PC-3 (cell line): ENCODE results near the gene GRWD1.

ENCODE experiments used
- EZH2 ChIP-seq: fragments of 300-600 bp; sonication (generic); IDR thresholded peaks from one replicate; pipeline ENCODE4 v1.6.1; 2017; ENCODE audit warnings: antibody characterized with exemption, mild to moderate bottlenecking, low read length; ENCODE audit not compliant: unreplicated experiment
- EZH2phosphoT487 ChIP-seq: fragments of 300-600 bp; sonication (generic); IDR thresholded peaks from 2 replicates; pipeline ENCODE4 v1.6.1; 2018; ENCODE audit warnings: mild to moderate bottlenecking, antibody characterized with exemption, low read length, borderline replicate concordance
- TF ChIP-seq, protein P1 (sequence below): fragments of 300-600 bp; sonication (generic); conservative IDR thresholded peaks from 2 replicates; pipeline ENCODE4 v1.5.1; 2017; ENCODE audit warnings: antibody characterized with exemption, low read depth, mild to moderate bottlenecking, low read length

DNA sequence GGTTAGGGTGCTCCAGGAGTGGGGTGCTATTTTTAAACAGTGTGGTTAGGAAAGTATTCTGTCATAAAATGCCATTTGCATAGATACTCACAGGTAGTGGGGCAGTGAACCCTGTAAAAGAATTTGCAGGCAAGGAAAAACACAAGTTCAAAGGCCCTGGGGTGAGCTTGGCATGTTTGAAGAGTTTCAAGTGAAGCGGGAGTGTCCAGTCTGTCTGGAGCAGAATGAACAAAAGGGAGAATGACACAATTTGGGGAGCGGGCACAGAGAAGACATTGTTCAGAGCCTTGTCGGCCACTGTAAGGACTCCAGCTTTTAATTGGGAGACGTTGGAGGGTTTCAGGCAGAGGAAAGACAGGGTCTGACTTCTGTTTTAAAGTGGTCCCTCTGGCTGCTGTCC is 2.8 kb downstream of the GRWD1 start:
- TF ChIP-seq, protein P1, sequence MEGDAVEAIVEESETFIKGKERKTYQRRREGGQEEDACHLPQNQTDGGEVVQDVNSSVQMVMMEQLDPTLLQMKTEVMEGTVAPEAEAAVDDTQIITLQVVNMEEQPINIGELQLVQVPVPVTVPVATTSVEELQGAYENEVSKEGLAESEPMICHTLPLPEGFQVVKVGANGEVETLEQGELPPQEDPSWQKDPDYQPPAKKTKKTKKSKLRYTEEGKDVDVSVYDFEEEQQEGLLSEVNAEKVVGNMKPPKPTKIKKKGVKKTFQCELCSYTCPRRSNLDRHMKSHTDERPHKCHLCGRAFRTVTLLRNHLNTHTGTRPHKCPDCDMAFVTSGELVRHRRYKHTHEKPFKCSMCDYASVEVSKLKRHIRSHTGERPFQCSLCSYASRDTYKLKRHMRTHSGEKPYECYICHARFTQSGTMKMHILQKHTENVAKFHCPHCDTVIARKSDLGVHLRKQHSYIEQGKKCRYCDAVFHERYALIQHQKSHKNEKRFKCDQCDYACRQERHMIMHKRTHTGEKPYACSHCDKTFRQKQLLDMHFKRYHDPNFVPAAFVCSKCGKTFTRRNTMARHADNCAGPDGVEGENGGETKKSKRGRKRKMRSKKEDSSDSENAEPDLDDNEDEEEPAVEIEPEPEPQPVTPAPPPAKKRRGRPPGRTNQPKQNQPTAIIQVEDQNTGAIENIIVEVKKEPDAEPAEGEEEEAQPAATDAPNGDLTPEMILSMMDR: no peak
- TF ChIP-seq EZH2 (no peak), EZH2phosphoT487 (no peak)
